Peyer's patch (tissue), 4 donors: Measurements from ENCODE around the gene PPP1R36. TPM values are rescaled to one million over a fixed set of nuclear protein-coding genes. Genes with fewer than 3 reads are reported as not detected.

Experiments used
- DNase-seq, 3 donors: peaks; one replicate each; pipeline ENCODE4 v3.0.0-alpha.2; 2017 to 2019
- H3K27ac ChIP-seq, 4 donors: fragments of 200-600 bp; sonication (generic); one replicate each; pipeline ENCODE4 v1.5.1; 2016 to 2019
- H3K27me3 ChIP-seq, 2 donors: fragments of 200-600 bp; sonication (generic); one replicate each; pipeline ENCODE4 v1.5.1; 2019
- H3K36me3 ChIP-seq, 3 donors: fragments of 200-600 bp; sonication (generic); one replicate each; pipeline ENCODE4 v1.5.1; 2016 to 2019
- H3K4me1 ChIP-seq, 4 donors: fragments of 200-600 bp; sonication (generic); one replicate each; pipeline ENCODE4 v1.5.1; 2016 to 2019
- H3K4me3 ChIP-seq, 4 donors: fragments of 200-600 bp; sonication (generic); 1 replicate in 3 of 4; 2 replicates in 1 of 4; pipeline ENCODE4 v1.5.1; 2016 to 2019; ENCODE audit warnings: mild to moderate bottlenecking in 1 of 4
- H3K9me3 ChIP-seq, 4 donors: fragments of 200-600 bp; sonication (generic); one replicate each; pipeline ENCODE4 v1.5.1; 2016 to 2019; ENCODE audit warnings: mild to moderate bottlenecking in 1 of 4
- CTCF ChIP-seq, 6 experiments: fragments of 450-650 bp in 4 of 6; fragments of 200-600 bp in 2 of 6; sonication (generic) in 1 of 6; IDR thresholded peaks; one replicate each; pipeline ENCODE4 v1.5.1; 2017 to 2019; ENCODE audit warnings: antibody characterized with exemption in 6 of 6, mild to moderate bottlenecking in 3 of 6, moderate library complexity in 1 of 6
- POLR2A ChIP-seq, 2 donors: fragments of 450-650 bp; IDR thresholded peaks; one replicate each; pipeline ENCODE4 v1.5.1; 2017; ENCODE audit warnings: antibody characterized with exemption in 2 of 2, mild to moderate bottlenecking in 2 of 2, moderate library complexity in 2 of 2
- total RNA-seq, 4 donors: library from RNA; depleted of rRNA; stranded (reverse); fragments of >200 nt; gene quantifications; one replicate each; pipeline ENCODE4 v1.1.0, GENCODE V29; 2016

Gene PPP1R36
- total RNA-seq = 1 to 10 TPM in 3 of 4 donors, not detected in 1; 1.9 to 7.4 (median 2.1) TPM

- DNase-seq = peak in 2 of 3 donors; percentile 74 to 86
- TF ChIP-seq CTCF (IDR thresholded peaks at IDR 0.05) (peak in 2 of 6 experiments; percentile 13 to 22), POLR2A (IDR thresholded peaks at IDR 0.05) (peak in 1 of 2 donors; percentile 12)
- no peaks in the 10 kb centered on the region for H3K27me3 ChIP-seq
- H3K27ac ChIP-seq = peak within 1 kb of the TSS in 3 of 4 donors; percentile 44 to 68 (median 62)
- no peaks in the 10 kb centered on the region for H3K9me3 ChIP-seq
- no peaks in the 10 kb centered on the region for H3K36me3 ChIP-seq
- H3K4me1 ChIP-seq = peaks cover 0 to 16% (median 3%) of the 10 kb centered on the region in 4 donors
- peak within 1 kb of the TSS; percentile 29 to 63 (median 56) for H3K4me3 ChIP-seq
Observed at GRCh38 chr14:64549791-64550620, at the start of gene PPP1R36. TSS of gene PPP1R36 (plus strand) at chr14:64549961. CDS start at chr14:64549998, 37 bp downstream.

GRCh38 chr14:64500088-64500487, 49.7 kb upstream of the PPP1R36 start:
- TF ChIP-seq POLR2A (IDR thresholded peaks at IDR 0.05) (no peak), CTCF (IDR thresholded peaks at IDR 0.05) (no peak)
- H3K27ac ChIP-seq = no peak overlapping the region
- DNase-seq = no peak

GRCh38 chr14:64501411-64502171, 48.2 kb upstream of the PPP1R36 start:
- TF ChIP-seq POLR2A (IDR thresholded peaks at IDR 0.05) = peak in 1 of 2 donors; percentile 16
- peak in 1 of 6 experiments; percentile 8 for TF ChIP-seq CTCF (IDR thresholded peaks at IDR 0.05)
- H3K9me3 ChIP-seq = no peaks in the 10 kb centered on the region
- peak overlapping the region; percentile 81 to 91 (median 90) for H3K4me3 ChIP-seq
- no peaks in the 10 kb centered on the region for H3K27me3 ChIP-seq
- peaks cover 5 to 39% (median 17%) of the 10 kb centered on the region in 4 donors for H3K4me1 ChIP-seq
- no peaks in the 10 kb centered on the region for H3K36me3 ChIP-seq
- peak in 2 of 3 donors; percentile 50 to 65 for DNase-seq
- peak overlapping the region; percentile 98 to 100 (median 99) for H3K27ac ChIP-seq

More at GRCh38 chr14:64500088-64500487, 49.7 kb upstream of the PPP1R36 start:
- H3K4me1 ChIP-seq = peaks cover 5 to 32% (median 14%) of the 10 kb centered on the region in 4 donors
- H3K4me3 ChIP-seq = no peak overlapping the region
- no peaks in the 10 kb centered on the region for H3K27me3 ChIP-seq
- H3K9me3 ChIP-seq = no peaks in the 10 kb centered on the region
- peaks cover 0 to 7% (median 0%) of the 10 kb centered on the region in 3 donors for H3K36me3 ChIP-seq

- Histone ChIP-seq H3K9me3 (no peaks in the 10 kb centered on the region), H3K27ac (peak overlapping the region; percentile 98 to 100 (median 99)), H3K36me3 (no peaks in the 10 kb centered on the region), H3K4me3 (peak overlapping the region; percentile 81 to 91 (median 90)), H3K4me1 (peaks cover 5 to 47% (median 21%) of the 10 kb centered on the region in 4 donors), H3K27me3 (no peaks in the 10 kb centered on the region)
- peak in 2 of 3 donors; percentile 49 to 56 for DNase-seq
- peak in 1 of 6 experiments; percentile 1 for TF ChIP-seq CTCF (IDR thresholded peaks at IDR 0.05)
- no peak for TF ChIP-seq POLR2A (IDR thresholded peaks at IDR 0.05)
Observed at GRCh38 chr14:64502456-64502855, 47.3 kb upstream of the PPP1R36 start.

GRCh38 chr14:64502887-64503433, 46.8 kb upstream of the PPP1R36 start:
- Histone ChIP-seq H3K27ac (peak overlapping the region; percentile 98 to 100 (median 99)), H3K4me1 (peaks cover 5 to 51% (median 24%) of the 10 kb centered on the region in 4 donors), H3K36me3 (no peaks in the 10 kb centered on the region), H3K27me3 (no peaks in the 10 kb centered on the region), H3K4me3 (peak overlapping the region; percentile 81 to 91 (median 90)), H3K9me3 (no peaks in the 10 kb centered on the region)
- DNase-seq = peak in 2 of 3 donors; percentile 38 to 69
- no peak for TF ChIP-seq CTCF (IDR thresholded peaks at IDR 0.05)
